ENCODE data around the gene CNTNAP4. TPM values are rescaled to one million over a fixed set of nuclear protein-coding genes. Genes with fewer than 3 reads are reported as not detected.

Gene CNTNAP4
- total and polyA plus RNA-seq, 2 of the 13 experiments (the other 11 are each of a cell fraction or from before 2014, with no cell fraction given): not detected

DNA sequence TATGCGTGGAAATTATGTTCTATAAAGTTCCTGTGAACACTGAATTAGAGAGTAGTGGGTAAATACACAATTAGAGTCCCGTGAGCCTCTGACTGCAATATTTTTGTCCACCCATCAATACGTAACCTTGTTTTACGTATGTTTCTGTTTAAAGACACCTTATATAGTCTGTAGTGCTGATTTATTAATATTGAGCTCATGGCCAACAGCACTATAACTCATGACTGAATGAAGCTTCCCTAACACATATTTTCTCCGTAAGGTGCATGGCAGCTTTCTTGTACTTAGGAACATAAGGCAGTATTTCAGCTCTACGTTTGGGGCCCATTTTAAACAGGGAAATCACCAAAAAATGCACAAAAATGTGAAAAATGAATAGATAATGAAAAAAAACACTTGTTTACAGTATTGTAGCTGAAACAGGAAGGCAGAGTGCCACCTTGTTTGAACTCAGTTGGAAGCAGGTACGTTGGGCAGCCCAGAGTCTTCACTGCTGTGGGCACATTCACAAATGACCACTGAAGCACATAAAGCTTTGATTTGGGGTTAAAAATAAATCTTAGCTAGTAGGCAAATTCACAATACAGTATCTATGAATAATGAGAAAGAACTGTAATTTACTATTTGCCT, 108.5 kb downstream of the CNTNAP4 start (continued):
- TF ChIP-seq, protein P1, sequence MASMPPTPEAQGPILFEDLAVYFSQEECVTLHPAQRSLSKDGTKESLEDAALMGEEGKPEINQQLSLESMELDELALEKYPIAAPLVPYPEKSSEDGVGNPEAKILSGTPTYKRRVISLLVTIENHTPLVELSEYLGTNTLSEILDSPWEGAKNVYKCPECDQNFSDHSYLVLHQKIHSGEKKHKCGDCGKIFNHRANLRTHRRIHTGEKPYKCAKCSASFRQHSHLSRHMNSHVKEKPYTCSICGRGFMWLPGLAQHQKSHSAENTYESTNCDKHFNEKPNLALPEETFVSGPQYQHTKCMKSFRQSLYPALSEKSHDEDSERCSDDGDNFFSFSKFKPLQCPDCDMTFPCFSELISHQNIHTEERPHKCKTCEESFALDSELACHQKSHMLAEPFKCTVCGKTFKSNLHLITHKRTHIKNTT (CRISPR knock-in tag; IDR thresholded peaks at IDR 0.05): no peak
- TF ChIP-seq POLR2G (IDR thresholded peaks at IDR 0.05; ENCODE audit: low read depth, low read length) (no peak), PAF1 (CRISPR knock-in tag; IDR thresholded peaks at IDR 0.05) (no peak), MTF1 (CRISPR knock-in tag; IDR thresholded peaks at IDR 0.05) (no peak), SIX4 (CRISPR knock-in tag; IDR thresholded peaks at IDR 0.05) (no peak)
- TF ChIP-seq, protein P2, sequence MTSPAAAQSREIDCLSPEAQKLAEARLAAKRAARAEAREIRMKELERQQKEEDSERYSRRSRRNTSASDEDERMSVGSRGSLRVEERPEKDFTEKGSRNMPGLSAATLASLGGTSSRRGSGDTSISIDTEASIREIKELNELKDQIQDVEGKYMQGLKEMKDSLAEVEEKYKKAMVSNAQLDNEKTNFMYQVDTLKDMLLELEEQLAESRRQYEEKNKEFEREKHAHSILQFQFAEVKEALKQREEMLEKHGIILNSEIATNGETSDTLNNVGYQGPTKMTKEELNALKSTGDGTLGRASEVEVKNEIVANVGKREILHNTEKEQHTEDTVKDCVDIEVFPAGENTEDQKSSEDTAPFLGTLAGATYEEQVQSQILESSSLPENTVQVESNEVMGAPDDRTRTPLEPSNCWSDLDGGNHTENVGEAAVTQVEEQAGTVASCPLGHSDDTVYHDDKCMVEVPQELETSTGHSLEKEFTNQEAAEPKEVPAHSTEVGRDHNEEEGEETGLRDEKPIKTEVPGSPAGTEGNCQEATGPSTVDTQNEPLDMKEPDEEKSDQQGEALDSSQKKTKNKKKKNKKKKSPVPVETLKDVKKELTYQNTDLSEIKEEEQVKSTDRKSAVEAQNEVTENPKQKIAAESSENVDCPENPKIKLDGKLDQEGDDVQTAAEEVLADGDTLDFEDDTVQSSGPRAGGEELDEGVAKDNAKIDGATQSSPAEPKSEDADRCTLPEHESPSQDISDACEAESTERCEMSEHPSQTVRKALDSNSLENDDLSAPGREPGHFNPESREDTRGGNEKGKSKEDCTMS (CRISPR knock-in tag; conservative IDR thresholded peaks at IDR 0.05): no peak

DNA sequence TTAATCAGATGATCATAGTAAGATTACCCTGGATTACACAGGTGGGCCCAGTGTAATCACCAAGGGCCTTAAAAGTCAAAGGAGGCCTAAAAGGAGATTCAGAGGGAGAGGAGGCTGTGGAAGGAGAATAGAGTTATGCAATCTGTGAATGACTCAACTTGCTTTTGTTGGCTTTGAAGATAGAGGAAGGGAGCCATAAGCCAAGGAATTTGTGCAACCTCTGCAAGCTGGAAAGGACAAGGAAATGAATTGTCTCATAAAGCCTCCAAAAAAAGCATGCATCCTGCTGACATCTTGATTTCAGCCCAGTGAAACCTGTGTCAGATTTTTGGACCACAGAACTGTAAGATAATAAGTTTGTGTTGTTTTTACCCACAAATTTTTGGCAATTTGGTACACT, 109.6 kb downstream of the CNTNAP4 start:
- CTCF ChIA-PET (ENCODE audit: low intra/inter-chr PET ratio, low total read pairs): no interaction called here
- DNase-seq (ENCODE audit: low spot score): no peak
- no peak overlapping the region for H3K9ac ChIP-seq (ENCODE audit: insufficient read depth, low read depth, low read length)
- H3K27me3 ChIP-seq (ENCODE audit: control insufficient read depth in 1 of 2, insufficient read depth in 2 of 2, low read length in 2 of 2): no peaks in the 10 kb centered on the region
- no peaks in the 10 kb centered on the region for H3K4me1 ChIP-seq (ENCODE audit: insufficient read depth, low read length)
- in situ Hi-C loops (cut with HindIII; ENCODE audit: extremely low pct_ligation_motif_present, low pct_unique_long_range_greater_than_20kb) (no loop called here), intact Hi-C loops (cut with micrococcal nuclease; ENCODE audit: unreplicated experiment) (no loop called here)
- H3K79me2 ChIP-seq (ENCODE audit: insufficient read depth, low read length): no peaks in the 10 kb centered on the region
- ATAC-seq: no peak
- H4K20me1 ChIP-seq (ENCODE audit: insufficient read depth, low read length): no peaks in the 10 kb centered on the region
- FAIRE-seq: no peak
- H3K4me2 ChIP-seq (ENCODE audit: low read depth, low read length): no peak overlapping the region
- H3K9me3 ChIP-seq (ENCODE audit: low read length): no peaks in the 10 kb centered on the region
- BruUV-seq (replicated peaks): no TSS peak
- no peak overlapping the region for H2AFZ ChIP-seq (ENCODE audit: low read length)
- POLR2A ChIA-PET: no interaction called here
- H3K36me3 ChIP-seq (replicated peaks in 1 of 2; ENCODE audit: control insufficient read depth in 1 of 2, insufficient read depth in 2 of 2, low read length in 2 of 2): no peaks in the 10 kb centered on the region
- TF ChIP-seq CEBPB (IDR thresholded peaks at IDR 0.05; ENCODE audit: borderline replicate concordance, low read depth, low read length) (peak; percentile 1; the same call in 1 of the 2 replicates), TOPORS (CRISPR knock-in tag; IDR thresholded peaks at IDR 0.05) (no peak), ZNF333 (CRISPR knock-in tag; IDR thresholded peaks at IDR 0.05; ENCODE audit: borderline replicate concordance) (no peak), ZNF766 (CRISPR knock-in tag; IDR thresholded peaks at IDR 0.05; ENCODE audit: borderline replicate concordance) (no peak)
- TF ChIP-seq, protein P3, sequence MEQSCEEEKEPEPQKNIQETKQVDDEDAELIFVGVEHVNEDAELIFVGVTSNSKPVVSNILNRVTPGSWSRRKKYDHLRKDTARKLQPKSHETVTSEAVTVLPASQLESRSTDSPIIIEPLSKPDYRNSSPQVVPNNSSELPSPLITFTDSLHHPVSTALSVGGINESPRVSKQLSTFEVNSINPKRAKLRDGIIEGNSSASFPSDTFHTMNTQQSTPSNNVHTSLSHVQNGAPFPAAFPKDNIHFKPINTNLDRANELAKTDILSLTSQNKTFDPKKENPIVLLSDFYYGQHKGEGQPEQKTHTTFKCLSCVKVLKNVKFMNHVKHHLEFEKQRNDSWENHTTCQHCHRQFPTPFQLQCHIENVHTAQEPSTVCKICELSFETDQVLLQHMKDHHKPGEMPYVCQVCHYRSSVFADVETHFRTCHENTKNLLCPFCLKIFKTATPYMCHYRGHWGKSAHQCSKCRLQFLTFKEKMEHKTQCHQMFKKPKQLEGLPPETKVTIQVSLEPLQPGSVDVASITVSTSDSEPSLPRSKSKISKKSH (CRISPR knock-in tag; IDR thresholded peaks at IDR 0.05; ENCODE audit: borderline replicate concordance): no peak
- no peak overlapping the region for H3K4me3 ChIP-seq (replicated peaks in 1 of 3; ENCODE audit: insufficient read depth in 1 of 3, low read depth in 2 of 3, low read length in 3 of 3)
- no peak overlapping the region for H3K27ac ChIP-seq (ENCODE audit: extremely low read length, insufficient read depth, low read length)

Measured in HepG2 (cell line).